NT2/D1 (cell line): ENCODE results near the gene CYP27C1.

Experiments
- SUZ12 ChIP-seq: IDR thresholded peaks from 2 replicates; pipeline ENCODE4 v1.6.1; 2011; ENCODE audit not compliant: insufficient read length, insufficient read depth; ENCODE audit errors: extremely low read depth
- ZNF274 ChIP-seq: IDR thresholded peaks from 2 replicates; pipeline ENCODE4 v1.6.1; 2011; ENCODE audit warnings: mild to moderate bottlenecking, low read depth, low read length

DNA sequence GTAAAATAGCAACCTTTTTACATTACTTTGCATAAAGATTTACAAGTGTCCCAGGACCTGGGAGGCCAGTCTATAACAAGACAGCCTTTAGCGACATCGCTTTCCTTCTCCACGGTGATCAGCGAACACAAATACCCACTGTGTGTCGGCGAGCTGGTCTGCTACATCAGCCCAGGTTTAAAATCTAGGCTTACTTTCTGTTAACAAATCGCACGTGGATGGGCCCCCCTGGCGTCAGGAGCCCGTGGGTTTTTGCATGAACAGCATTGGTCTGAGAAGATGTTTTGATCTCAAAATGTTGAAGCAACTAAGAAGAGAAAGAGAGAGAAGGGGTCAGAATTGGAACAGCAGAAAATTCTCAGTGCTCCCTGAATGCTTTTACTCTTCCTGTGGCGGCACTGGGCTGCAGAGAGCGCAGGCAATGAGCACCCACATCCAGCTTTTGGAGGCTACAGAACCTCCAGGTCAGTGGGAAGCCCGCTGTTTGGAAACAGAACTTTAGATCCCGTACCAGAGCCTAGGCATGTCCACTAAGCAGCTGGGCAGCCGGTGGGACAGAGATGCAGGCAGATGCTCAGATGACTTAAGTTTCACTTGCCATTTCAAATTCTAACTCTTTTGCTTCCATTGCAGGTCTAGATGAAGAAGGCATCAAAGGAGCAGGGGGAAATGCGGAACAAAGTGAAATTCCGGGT lies 32.9 kb downstream of the CYP27C1 start:
- TF ChIP-seq ZNF274: no peak
- TF ChIP-seq SUZ12: no peak
